GM19043 (cell line): ENCODE results near the gene CD200.
"Not testable (repeated sequence)": the region's sequence is repeated elsewhere in the genome, so short reads cannot be mapped to it uniquely, and the experiment has no call there.

Source experiments
- ATAC-seq: cut with Tn5 transposase; IDR thresholded peaks from one replicate; pipeline ENCODE4 v1.9.1; 2021; ENCODE audit warnings: low read depth; ENCODE audit not compliant: unreplicated experiment

CD200 gene

GRCh38 chr3:112384769-112385168, 51.8 kb downstream of the CD200 start:
- ATAC-seq: no peak

DNA sequence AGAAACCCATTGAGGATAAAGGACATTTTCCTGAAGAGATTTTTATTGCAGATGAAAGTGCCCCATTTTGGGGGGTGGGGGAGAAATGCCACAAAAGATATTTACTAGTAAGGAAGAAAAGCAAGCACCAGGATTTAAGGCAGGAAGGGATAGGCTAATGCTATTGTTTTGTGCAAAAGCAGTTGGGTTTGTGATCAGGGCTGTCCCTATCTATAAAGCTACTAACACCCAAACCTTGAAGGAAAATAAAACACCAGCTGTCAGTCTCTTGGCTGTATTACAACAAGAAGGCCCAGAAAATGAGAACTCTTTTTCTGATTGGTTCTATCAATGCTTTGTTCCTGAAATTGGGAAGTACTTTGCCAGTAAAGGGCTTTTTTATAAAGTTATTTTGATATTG, 56.0 kb downstream of the CD200 start:
- ATAC-seq: no peak

DNA sequence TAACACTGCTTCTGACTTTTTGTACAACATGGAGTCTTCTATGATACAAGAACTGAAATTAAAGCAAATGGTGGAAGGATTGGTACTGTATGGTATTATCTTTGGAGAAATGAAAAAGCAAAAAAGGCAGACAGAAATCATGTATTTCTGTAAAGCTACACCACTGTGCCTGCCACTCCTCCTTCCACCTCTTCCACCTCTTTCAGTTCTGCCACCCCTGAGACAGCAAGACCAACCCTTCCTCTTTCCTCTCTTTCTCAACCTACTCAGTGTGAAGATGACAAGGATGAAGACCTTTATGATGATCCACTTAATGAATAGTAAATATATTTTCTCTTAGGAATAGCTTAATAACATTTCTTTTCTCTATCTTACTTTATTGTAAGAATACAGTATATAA, 57.0 kb downstream of the CD200 start:
- no peak for ATAC-seq

GRCh38 chr3:112390783-112391641, 58.1 kb downstream of the CD200 start:
- ATAC-seq: no peak

- ATAC-seq: no peak
Measured at GRCh38 chr3:112391648-112392047, 58.7 kb downstream of the CD200 start.

- no peak for ATAC-seq
Measured at GRCh38 chr3:112392393-112393359, 59.7 kb downstream of the CD200 start.

DNA sequence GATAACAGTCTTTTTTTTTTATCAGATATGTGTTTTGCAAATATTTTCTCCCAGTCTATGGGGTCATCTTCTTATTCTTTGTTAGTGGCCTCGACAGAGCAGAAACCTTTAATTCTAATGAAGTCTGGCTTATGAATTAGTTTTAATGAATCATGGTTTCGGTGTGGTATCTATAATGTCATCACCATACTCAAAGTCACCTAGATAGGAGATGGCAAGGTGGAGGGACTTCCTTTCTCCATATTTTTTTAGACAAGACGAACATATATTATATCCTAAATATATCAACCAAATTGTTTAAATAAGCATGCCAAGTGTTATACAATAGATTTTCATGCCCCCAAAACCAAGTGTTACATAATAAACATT, 60.4 kb downstream of the CD200 start:
- no peak for ATAC-seq

DNA sequence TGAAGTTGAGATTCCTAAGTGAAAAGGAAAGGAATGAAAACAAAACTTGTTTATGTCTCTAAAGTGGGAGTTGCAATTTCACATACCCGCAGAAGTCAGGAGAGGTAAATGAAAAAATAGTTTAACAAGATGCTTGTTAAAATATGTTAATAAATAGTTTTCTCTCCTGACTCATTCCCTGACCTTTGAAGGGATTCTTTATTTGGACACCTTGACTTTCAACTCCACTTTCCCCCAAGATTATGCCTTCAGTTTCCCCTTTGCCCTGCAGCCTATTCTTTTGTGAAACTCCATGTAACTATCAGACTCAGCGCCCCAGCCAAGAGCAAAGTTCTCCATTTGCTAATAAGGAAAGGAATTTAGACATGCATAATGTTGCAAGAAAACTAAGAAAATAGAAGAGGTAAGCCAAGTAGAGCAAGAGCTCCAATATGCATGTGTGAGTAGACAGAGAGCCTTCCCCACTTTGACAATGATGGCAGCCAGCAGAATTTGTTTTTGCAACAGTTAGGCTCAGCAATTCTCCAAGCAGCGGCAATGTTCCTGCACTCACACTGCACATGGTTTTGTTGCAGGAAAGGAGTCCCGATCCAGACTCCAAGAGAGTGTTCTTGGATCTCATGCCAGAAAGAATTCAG, 61.2 kb downstream of the CD200 start:
- ATAC-seq: no peak

GRCh38 chr3:112395181-112395895, 62.4 kb downstream of the CD200 start:
- ATAC-seq: no peak

DNA sequence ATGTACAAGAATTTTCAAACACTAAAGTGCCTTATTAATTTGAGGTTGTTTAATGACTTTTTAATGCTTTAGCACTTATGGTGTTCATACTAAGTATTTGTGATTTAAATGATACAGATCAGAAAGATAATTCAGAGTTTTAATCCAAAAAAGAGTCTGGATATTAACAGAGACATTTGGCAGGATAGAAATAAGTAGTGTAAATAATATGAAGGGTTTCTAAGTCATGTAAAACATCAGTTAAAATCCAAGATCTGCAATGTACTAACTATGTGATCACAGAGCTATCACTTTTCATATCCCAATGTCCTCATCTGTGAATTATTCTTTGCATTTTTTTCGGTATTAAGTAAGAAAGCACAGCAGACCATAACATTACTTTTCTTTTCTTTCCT, 62.9 kb downstream of the CD200 start:
- ATAC-seq: no peak

DNA sequence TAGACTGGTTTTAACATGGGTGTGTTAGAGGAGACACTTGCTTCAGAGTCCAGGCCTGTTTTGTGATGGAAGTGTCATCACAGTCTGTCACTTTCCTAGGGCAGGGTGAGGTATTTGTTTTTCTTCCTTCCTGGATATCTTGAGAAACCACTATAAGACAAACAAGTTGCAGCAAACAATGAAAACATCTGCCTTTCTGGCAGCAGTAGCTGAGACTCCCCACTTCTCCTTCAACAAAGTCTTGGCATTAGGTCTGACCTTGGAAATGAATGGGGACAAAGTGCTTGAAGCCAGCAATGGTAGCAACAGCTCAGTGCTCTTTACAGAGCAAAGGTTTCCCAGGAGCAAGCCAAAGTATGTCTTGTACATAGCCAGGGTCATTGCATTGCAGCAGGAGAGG, 64.6 kb downstream of the CD200 start:
- no peak for ATAC-seq

GRCh38 chr3:112399064-112399463, 66.1 kb downstream of the CD200 start:
- ATAC-seq: no peak

- not testable (repeated sequence) for ATAC-seq
Measured at GRCh38 chr3:112399554-112399953, 66.6 kb downstream of the CD200 start.

GRCh38 chr3:112400317-112400716, 67.4 kb downstream of the CD200 start:
- ATAC-seq: not testable (repeated sequence)

- no peak for ATAC-seq
Measured at GRCh38 chr3:112401617-112402016, 68.7 kb downstream of the CD200 start.

- ATAC-seq: no peak
Measured at GRCh38 chr3:112403103-112403502, 70.1 kb downstream of the CD200 start.

DNA sequence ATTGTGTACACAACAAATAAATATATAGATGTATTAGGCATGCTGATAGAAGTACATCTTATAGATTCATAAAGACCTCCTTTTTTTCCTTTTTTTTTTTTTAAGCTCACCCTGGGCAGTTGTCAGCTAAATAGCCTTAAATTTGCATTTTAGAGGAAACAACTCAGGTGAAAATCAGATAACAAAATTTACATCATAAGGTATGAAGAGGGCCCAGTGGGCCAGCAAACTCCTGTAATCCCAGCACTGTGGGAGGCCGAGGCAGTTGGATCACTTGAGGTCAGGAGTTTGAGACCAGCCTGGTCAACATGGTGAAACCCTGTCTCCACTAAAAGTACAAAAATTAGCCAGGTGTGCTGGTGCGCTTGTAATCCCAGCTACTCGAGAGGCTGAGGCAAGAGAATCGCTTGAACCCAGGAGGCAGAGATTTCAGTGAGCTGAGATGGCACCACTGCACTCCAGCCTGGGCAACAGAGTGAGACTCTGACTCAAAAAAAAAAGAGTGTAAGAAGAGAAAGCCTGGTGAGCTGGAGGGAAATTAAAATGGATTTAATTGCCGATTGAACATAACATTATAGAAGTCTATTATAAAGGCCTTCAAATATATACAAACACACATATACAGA, 72.1 kb downstream of the CD200 start:
- ATAC-seq: not testable (repeated sequence)

- ATAC-seq: no peak
Measured at GRCh38 chr3:112405845-112406244, 72.9 kb downstream of the CD200 start.

DNA sequence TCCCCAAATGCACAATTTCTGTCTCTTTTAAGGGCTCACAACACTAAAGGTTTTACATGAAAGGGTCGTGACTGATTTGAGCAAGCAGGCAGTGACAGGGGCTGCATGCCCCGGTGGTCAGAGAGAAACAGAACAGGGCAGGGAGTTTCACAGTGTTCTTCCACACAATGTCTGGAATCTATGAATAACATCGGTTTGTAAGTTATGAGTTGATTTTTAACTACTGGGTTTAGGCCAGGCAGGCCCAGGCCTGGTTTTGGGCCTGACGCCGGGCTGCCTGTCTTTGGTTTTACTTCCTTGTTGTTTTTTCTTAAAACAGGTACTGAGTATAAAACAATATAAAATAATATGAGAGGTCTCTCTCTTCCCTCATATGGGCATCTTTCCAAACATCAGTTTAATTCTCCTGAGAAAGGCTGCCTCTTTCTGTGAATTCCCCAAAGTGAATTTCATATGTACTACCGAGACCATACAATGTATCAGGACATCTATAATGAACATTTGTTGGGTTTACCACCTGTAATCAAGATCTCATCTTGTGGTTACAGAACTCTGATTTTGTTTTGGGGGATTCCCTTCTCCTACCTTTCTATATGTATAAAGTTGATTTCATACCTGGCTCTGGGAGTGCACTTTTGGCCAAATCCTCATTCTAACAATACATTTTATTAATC, 74.4 kb downstream of the CD200 start:
- ATAC-seq: no peak
